GM19324 (cell line): ENCODE results near the gene SIAH3.
"Not testable (repeated sequence)": the region's sequence is repeated elsewhere in the genome, so short reads cannot be mapped to it uniquely, and the experiment has no call there.

Experiments used
- ATAC-seq: cut with Tn5 transposase; IDR thresholded peaks from one replicate; pipeline ENCODE4 v1.9.1; 2021; ENCODE audit warnings: mild to moderate bottlenecking, moderate library complexity; ENCODE audit not compliant: unreplicated experiment, low FRiP score

The SIAH3 gene

DNA sequence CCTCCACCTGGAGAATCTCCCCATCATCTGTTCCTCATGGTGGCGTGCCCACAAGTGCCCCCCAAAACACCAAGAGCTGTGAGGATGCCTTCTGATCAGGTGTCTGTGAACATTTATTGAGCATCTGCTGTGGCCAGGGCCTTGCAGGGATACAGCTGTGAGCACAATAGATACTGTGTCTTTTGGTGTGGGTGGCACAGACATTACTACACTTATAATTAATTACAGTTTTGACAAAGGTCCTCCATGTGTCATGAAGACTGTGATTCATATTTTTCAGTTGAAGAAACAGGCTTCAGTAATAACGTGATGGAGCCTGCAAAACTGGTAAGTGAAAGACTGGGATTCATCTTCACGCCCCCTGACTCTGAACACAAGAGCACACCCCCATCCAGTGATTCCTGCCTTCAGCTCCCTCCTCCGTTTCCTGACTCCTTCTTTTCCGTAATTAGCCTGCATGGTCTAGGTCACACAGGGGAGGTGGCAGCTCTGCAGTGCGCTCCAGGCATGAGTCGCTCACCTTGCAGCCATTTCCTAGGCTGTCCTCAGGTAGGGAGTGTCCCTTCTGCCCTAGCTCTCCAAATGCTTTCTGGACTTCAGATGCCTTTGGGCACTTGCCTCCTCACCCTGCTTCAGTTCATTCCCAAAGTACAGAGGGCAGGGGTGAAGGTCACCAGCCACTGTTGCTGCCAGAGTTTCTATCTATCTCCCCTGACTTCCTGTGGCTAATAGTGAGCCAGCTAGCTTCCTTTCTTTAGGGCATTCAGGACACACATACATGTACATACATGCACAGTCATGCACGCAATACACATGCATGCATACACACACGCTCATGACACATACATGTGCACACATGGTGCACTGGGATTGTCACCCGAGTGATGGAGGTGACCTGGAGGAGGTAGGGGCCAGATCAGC is 66.5 kb downstream of the SIAH3 start:
- ATAC-seq: no peak

DNA sequence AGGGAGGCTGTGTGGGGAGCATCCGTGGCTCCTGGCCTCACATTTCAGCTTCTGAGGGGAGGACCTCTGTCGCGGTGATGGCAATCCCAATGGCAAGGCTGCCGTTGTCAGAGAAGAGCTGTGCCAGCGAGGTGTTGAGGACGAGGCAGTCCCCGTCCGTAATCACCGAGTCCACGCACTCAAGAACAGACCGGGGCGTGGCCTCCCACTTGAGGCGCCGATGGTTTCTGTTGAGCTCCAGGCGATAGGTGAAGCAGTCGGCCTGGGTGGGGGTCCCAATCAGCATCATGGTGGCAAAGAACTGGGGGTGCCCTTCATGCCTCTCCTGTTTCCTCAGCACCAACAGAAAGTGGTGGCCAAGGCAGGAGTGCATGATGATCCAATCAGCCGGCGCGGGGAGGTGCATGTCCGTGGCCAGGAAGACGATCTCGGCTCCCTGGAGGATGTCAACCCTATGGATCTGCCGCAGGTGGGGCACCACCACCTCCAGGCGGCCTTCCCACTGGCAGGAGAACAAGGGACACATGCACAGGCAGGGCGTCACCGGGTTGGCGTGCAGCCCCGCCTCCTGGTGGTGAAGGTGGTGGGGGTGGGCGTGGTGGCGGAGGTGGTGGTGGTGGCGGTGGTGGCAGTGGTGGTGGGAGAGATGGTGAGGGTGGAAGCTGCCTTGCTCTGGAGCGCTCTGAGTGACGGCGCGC is 68.1 kb downstream of the SIAH3 start:
- ATAC-seq: no peak

DNA sequence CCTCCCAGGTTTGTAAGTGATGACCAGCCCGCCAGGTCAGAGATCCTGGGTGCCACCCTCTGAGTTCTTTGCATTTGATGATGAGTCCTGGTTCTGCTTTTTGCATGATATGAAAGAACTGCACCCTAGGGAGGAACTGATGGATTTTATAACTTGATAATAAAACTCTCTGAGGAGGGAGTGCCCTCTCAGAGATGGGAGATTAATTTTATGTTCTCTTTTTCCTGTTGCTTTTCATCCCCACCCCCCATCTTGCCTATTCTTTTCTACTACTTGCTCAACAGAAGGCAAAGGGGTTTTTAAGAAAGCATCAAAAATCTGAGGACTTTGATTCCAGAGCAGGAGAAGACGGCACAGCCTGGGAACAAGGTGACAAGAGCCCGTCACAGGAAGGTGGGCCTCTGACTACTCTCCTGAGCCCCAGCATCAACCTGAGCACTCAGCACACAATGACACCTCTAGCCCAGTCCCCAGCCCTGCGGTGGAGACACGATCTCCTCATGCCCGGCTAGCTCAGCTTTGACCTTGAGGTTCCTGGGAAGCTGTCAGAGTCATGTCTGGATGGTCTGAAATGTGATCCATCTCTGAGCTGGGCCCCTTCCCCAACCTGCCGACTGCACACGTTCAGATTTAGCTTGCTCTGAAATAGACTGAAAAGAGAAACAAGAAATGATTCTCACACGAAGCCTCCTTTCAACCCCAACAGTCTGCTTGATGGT is 69.1 kb downstream of the SIAH3 start:
- ATAC-seq: no peak

DNA sequence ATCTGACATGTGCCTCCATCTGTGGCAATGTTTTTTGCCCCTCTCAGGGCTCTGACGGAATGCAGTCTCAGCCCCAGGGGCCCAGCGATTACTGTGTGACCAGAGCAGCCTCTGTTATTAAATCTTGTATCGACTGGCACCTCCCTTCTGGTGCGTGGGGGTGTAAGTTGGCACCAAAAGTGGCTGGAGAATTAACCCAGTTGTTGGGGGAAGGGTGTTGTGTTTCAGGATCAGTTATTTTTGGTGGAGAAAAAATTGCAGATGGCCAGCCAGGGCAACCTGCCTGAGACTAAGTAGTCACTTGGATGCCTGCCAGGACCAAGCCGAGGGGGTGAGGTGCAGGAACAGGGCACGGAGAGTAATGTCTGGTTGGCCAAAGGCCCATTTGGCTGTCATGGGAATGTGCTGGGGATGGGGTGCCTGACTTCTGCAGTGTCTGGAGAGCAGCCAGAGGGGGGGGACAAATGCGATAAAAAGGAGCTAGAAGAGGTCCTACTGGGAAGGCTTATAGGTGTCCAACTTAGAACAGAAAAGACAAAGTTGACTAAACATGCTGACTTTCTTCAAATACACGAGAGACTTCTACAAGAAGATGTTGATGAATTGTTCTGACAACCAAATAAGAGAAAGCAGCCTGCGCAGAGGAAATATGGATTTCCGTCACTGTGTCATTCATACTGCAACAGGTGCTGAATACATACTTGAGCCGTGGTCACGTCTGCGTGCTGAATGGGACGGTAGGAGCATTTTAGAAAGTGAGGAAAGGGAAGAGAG is 69.8 kb downstream of the SIAH3 start:
- ATAC-seq: no peak

DNA sequence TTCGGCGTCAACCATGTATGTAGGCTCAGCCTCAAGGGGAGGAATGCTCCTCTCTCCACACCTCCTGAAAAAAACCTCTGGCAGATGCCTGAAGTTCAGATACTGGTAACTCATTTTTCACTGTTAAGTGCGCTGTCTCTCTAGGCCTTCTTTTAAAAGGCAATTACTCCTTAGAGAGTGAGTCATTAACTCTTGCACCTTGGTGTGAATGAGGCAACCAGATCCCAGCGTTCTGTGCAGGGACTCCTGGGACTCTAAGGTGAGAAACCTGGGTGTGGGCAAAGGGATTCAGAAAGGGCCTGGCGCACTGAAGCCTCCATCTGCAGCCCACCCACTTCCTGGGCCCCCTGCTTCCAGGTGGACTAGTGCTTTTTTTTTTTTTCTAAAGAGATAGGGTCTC is 71.7 kb downstream of the SIAH3 start:
- no peak for ATAC-seq

DNA sequence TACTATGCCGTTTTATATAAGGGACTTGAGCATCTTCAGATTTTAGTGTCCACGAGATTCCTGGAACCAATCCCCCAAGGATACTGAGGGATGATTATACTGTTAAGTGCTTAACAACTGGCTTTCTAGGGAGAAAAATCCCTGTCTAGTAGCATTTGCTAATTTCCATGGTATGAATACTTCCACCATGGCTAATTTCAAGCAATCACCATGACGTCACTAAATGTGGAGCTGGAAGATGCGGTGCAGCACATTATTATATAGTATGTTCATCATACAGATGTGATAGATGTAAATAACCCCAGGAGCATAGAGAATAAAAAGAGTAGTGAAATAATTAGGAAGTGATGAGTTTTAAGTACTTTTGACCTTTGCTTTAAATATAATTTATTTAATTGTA is 72.7 kb downstream of the SIAH3 start:
- no peak for ATAC-seq

DNA sequence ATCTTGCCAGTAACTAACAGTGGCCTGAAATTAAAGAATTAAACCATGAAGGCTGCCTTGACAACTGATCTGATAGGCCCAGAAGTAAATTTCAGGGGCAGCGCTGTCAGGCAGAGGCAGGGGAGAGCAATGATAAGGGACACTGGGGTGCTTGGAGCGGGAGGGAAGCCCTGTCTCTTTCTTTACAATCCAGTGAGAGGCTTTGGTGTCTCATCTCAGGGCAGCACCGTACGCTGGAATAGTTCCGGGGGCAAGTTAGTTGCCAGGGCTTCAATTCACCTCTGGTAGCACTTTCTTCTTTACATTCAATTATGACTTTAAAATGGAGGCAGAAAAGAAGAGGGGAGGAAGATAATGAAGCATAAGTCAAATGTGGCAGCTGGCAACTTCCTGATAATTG is 74.8 kb downstream of the SIAH3 start:
- no peak for ATAC-seq

DNA sequence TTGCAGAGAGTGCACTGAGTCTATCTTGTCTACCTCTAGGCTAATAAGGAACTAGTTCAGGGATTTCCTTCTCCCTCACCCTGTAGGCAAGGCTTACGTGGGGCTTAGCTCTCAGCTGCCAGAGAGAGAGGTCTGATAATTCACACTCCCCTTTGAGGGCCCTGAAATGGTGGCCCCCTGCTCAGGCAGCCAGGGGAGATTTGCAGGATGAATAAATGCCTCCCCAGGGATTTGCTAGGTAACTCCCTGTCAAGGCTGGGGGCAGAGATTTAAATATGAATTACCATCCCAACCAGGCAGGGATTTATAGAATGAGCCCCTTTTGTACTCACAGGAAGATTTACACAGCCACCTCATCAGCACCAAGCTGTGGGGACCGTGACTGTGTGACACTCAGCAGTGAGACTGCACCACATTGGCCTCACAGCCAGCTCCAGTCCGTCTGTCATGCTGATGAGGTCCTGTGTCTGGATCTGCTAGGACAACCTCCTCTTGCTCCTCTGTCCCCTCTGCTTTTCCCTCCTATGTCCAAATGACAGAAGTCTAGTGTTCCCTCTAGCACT is 76.1 kb downstream of the SIAH3 start:
- no peak for ATAC-seq

DNA sequence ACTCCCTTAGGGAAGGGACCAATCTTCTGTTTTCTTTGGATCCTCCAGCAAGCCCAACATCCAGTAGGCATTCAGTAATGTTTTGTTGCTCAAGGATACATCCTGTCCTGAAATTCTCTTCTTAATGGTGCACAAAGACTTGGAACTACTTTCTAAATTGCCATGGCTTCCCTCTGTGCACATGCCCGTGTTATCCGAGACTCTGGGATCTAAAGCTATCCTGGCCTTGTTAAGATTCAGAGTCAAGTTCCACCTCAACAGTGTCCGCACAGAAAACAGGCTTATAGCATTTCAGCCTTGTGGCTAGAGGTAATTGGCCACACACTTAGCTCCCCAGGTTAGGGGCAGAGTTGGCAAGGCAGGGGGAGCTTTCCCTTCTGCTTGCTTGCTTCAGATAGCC is 77.6 kb downstream of the SIAH3 start:
- no peak for ATAC-seq

DNA sequence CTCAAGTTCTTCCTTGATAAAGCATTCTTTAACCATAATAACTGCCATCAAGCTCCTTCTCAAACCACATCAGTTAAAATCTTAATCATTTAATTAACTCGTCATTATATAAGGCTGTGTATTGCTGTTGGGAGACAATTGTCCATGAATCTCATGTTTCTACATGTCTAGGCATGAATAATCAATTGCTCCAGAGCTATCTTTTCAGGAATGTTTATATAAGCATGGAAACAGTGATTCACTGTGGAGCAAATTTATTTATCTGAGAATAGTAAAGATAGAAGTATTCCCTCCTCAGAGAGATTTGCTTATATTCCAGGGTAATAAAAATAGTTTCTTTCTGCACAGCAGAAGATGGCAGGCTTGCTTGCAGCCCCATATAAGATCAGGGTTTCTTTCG is 78.3 kb downstream of the SIAH3 start:
- no peak for ATAC-seq

DNA sequence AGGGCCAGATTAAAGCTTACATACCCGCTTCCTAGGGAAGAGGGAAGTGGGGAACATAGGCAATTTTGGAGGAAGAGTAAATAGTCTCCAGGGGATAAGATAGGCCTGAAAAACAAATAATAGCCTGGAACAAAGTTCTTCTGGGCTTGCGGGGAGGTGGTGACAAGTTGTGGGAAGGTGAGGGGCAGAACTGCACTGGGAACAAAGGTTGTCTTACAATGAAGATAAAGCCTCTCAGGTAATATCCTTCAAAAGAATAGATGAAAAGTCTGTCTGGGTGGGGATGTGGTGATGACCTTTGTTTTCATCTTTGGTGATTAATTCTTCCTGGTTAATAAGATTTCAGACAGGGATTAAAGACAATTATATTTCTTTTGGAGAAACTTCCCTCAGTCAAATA is 80.7 kb downstream of the SIAH3 start:
- ATAC-seq: no peak

DNA sequence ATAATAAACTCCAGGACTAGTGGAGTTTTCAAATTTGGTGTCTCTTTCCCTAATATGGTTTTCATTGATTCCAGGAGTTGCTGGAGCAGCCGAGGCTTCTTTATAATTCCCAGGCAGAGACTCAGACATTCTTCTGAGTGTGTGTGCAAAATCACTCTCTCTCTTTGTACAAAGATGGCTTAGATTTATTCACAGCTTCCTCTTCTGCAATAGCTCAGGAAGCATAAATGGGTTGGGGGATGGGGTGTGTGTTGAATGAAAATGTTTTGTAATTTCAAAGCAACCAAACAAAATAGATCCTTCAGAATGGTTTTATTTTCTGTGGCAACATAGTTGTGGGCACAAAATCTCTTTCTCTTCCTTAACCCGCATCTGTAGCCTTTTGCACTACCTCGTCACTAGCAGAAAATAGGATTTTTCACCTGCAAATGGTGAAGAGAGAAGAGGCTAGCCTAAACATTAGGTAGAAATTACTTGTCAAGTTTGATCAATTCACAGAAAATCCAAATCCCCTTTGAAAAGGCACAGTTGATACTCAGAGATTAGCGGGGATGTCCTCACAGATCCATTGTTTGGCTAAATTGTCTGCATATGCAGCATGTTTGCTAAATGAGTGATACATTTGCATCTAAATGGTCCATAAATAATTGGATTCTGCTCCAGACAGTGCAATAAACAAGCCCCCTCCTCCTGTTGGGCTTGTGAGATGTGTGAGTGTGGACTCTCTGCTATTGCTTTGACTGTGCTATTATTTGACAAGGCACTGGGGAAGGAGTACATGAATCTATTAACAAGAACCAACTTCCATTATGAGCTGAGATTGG is 82.7 kb downstream of the SIAH3 start:
- ATAC-seq: no peak

DNA sequence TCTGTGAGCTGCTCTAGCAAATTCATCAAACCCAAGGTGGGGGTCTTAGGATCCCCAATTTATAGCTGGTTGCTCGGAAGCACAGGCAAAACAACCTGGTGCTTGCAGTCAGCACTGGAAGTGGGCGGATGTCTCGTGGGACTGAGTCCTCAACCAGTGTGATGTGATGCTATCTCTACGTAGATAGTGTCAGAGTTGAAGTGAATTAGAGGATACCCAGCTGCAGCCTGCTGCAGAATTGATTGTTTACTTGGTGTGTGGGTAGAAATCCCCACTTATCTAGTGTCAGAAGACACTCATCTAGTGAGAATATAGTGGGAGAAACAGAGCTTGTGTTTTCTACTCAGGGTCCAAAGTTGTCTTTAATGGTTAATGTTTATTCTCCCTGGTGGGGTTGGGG is 86.1 kb downstream of the SIAH3 start:
- ATAC-seq: no peak

DNA sequence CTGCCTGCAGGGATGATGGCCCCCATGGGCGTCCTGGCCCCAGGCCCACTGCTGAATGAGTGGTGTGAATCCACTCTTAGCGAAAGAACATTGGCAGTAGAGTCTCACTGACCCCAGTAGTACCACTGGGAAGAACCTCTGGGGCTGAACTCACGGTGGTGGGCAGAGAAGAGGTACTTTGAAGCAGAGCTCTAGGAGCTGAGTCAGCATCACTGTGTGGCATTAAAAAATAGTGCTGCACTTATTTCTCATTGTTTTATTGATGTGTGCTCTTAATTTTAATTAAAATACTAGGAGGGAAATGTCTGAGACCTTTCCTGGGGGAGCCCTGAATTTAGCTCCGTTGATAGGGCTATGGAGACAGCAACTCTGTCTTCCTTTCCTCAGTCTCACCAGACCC is 88.1 kb downstream of the SIAH3 start:
- ATAC-seq: no peak

DNA sequence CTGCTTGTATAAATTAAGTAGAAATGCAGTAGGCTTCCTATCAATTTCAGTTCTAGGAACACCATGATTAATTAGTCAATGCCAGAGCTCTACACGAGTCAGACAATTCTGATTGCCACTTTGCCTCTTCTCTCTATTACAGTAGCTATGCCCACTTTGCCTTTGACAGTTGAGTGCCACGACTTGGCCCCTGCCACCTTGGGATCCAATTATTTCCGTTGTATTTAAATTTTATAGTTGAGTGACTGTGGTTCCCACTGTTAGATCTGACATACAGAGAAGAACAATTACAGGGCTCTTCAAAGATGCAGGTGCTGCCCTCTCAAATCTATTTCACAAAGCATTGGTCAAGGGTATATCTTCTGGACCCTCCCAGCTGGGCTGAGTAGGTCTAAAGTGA is 94.0 kb downstream of the SIAH3 start:
- not testable (repeated sequence) for ATAC-seq

DNA sequence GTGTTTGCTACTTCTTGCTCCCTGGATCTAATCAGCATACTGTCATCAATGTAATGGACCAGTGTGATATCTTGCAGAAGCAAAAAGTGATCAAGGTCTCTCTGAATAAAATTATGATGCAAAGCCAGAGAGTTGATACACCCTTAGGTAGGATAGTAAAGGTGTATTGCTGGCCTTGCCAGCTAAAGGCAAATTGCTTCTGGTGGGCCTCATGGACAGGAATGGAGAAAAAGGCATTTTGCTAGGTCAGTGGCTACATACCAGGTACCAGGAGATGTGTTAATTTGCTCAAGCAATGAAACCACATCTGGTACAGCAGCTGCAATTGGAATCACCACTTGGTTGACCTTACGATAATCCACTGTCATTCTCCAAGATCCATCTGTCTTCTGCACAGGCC is 95.1 kb downstream of the SIAH3 start:
- not testable (repeated sequence) for ATAC-seq

DNA sequence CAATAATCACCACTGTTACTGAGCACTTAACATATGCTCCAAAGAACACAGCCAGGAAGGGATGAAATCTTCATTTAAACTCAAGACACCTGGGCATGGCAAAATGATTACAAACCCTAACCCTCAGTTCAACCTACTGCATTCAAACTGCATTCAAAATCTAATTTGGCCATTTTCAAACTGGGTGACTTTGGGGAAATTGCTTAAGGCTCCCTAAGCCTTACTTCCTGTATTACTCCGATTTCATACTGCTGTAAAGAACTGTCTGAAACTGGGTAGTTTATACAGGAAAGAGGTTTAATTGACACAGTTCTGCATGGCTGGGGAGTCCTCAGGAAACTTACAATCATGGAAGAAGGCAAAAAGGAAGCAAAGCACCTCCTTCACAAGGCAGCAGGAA is 99.0 kb downstream of the SIAH3 start:
- no peak for ATAC-seq

DNA sequence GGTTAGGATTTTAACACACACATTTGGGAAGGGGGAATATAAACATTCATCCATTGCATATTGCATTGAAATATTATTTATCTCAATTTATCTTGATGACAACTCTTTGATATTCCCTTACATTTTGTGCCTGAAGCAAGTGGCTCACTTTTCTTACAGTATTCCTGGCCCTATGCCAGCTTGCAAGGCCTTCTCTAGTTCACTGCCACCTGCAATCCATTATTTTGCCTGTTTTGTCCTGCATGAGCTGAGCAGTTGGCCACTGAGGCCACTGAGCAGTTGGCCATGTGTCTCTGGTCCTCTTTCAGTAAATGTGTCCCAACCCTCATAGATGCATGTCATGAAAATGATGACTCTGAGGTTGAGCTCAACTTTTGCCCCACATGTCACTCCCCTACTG is 99.7 kb downstream of the SIAH3 start:
- no peak for ATAC-seq

DNA sequence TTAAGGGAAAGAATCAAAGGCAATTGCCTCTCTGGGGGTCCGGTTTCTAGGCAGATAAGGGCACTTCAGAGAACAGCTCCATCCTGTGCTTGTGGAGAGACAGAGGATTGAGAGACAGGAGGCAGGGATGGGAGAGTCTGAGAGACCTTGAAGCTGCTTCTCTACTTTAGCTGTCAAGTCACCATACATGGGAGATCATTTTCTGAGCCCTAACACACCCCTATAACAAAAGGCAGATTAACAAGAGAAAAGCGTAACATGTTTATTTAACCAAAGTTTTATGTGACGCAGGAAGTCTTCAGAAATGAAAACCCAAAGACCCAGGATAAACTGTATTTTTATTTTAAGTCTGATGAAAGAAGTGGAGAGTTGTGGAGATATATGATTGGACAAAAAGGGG is 101.0 kb downstream of the SIAH3 start:
- ATAC-seq: no peak
